Measurements from ENCODE around the gene HIC2.

The HIC2 gene

GRCh38 chr22:21448627-21449416, 31.7 kb downstream of the HIC2 start:
- ChIA-PET POLR2A (no interaction called here), CTCF (interaction anchor here (0.5 to 0.8 kb wide), 3 partner anchors 9 to 198 kb away, joined by 3 to 4 read pairs (median 4); no protein-coding TSS in a partner anchor)
- Histone ChIP-seq H3K4me1 (ENCODE audit: control insufficient read depth, insufficient read depth, low read length) (no peaks in the 10 kb centered on the region; the same call in 1 of the 2 replicates), H3K4me3 (ENCODE audit: low read depth, low read length) (no peak overlapping the region), H3K9me3 (ENCODE audit: control insufficient read depth, insufficient read depth, low read depth, low read length) (no peaks in the 10 kb centered on the region), H3K27ac (ENCODE audit: extremely low read depth, low read depth, low read length) (no peak overlapping the region), H3K36me3 (ENCODE audit: control insufficient read depth in 2 of 2, insufficient read depth in 1 of 2, low read length in 2 of 2) (peaks cover 0 to 41% of the 10 kb centered on the region in 2 experiments; a peak in 1 of 3 replicates)
- no peak for TF ChIP-seq IKZF3 (tag by site-specific recombination; IDR thresholded peaks at IDR 0.05)
- TF ChIP-seq ZIC2 (tag by site-specific recombination; IDR thresholded peaks at IDR 0.05), result peak; percentile 43

- ChIA-PET POLR2A (no interaction called here), CTCF (no interaction called here)
- Histone ChIP-seq H3K27ac (ENCODE audit: extremely low read depth, low read depth, low read length) (no peak overlapping the region), H3K4me3 (ENCODE audit: low read depth, low read length) (no peak overlapping the region), H3K36me3 (ENCODE audit: control insufficient read depth in 2 of 2, insufficient read depth in 1 of 2, low read length in 2 of 2) (peaks cover 0 to 32% of the 10 kb centered on the region in 2 experiments; a peak in 1 of 3 replicates), H3K4me1 (ENCODE audit: control insufficient read depth, insufficient read depth, low read length) (no peaks in the 10 kb centered on the region; the same call in 1 of the 2 replicates), H3K9me3 (ENCODE audit: control insufficient read depth, insufficient read depth, low read depth, low read length) (no peaks in the 10 kb centered on the region)
- TF ChIP-seq ZNF16 (tag by site-specific recombination; IDR thresholded peaks at IDR 0.05; ENCODE audit: low read depth) (no peak), ZNF544 (tag by site-specific recombination; IDR thresholded peaks at IDR 0.05) (no peak), ZBTB8A (tag by site-specific recombination; IDR thresholded peaks at IDR 0.05) (peak; percentile 9; the same call in 1 of the 2 replicates), ZBTB20 (tag by site-specific recombination; IDR thresholded peaks at IDR 0.05) (peak; percentile 54), ZNF274 (IDR thresholded peaks at IDR 0.05; ENCODE audit: low read length) (no peak), ZNF274 (tag by site-specific recombination; IDR thresholded peaks at IDR 0.05; ENCODE audit: borderline replicate concordance) (no peak), SP7 (tag by site-specific recombination; IDR thresholded peaks at IDR 0.05) (no peak), ZNF624 (tag by site-specific recombination; IDR thresholded peaks at IDR 0.05) (no peak), ZNF623 (tag by site-specific recombination; IDR thresholded peaks at IDR 0.05) (no peak), GLIS1 (tag by site-specific recombination; IDR thresholded peaks at IDR 0.05) (peak; percentile 95), KLF7 (tag by site-specific recombination; IDR thresholded peaks at IDR 0.05; ENCODE audit: borderline replicate concordance) (no peak), ZBTB17 (tag by site-specific recombination; IDR thresholded peaks at IDR 0.05) (no peak), ZNF404 (tag by site-specific recombination; IDR thresholded peaks at IDR 0.05) (no peak), ZIC2 (tag by site-specific recombination; IDR thresholded peaks at IDR 0.05) (peak; percentile 77)
These were observed 32.6 kb downstream of the HIC2 start for GRCh38 chr22:21449531-21450319.

GRCh38 chr22:21450320-21450831, 33.2 kb downstream of the HIC2 start:
- H3K4me1 ChIP-seq (ENCODE audit: control insufficient read depth, insufficient read depth, low read length), result no peaks in the 10 kb centered on the region; the same call in 1 of the 2 replicates
- H3K36me3 ChIP-seq (ENCODE audit: control insufficient read depth in 2 of 2, insufficient read depth in 1 of 2, low read length in 2 of 2), result peaks cover 0 to 25% of the 10 kb centered on the region in 2 experiments; a peak in 1 of 3 replicates
- POLR2A ChIA-PET, result no interaction called here
- CTCF ChIA-PET, result interaction anchor here (1.2 kb wide), 1 partner anchor 193 kb away, joined by 4 read pairs; no protein-coding TSS in a partner anchor
- H3K4me3 ChIP-seq (ENCODE audit: low read depth, low read length), result no peak overlapping the region
- TF ChIP-seq, protein P1, sequence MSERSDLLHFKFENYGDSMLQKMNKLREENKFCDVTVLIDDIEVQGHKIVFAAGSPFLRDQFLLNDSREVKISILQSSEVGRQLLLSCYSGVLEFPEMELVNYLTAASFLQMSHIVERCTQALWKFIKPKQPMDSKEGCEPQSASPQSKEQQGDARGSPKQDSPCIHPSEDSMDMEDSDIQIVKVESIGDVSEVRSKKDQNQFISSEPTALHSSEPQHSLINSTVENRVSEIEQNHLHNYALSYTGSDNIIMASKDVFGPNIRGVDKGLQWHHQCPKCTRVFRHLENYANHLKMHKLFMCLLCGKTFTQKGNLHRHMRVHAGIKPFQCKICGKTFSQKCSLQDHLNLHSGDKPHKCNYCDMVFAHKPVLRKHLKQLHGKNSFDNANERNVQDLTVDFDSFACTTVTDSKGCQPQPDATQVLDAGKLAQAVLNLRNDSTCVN (tag by site-specific recombination; optimal IDR thresholded peaks at IDR 0.05), result no peak
- no peak for TF ChIP-seq MYNN (tag by site-specific recombination; IDR thresholded peaks at IDR 0.05; ENCODE audit: borderline replicate concordance)
- no peak for TF ChIP-seq RBAK (tag by site-specific recombination; IDR thresholded peaks at IDR 0.05)
- no peaks in the 10 kb centered on the region for H3K9me3 ChIP-seq (ENCODE audit: control insufficient read depth, insufficient read depth, low read depth, low read length)
- no peak overlapping the region for H3K27ac ChIP-seq (ENCODE audit: extremely low read depth, low read depth, low read length)

Data from HEK293 (cell line).